WTC11 (cell line): Measurements from ENCODE around the gene DAG1. TPM values are rescaled to one million over a fixed set of nuclear protein-coding genes. Genes with fewer than 3 reads are reported as not detected.

Source experiments
- ATAC-seq: fragments of 200-7000 bp; cut with Tn5 transposase; 2 replicates; pipeline ENCODE4 v1.10.0; 2021; ENCODE audit warnings: mild to moderate bottlenecking, moderate library complexity
- Bru-seq: library from RNA; stranded (reverse); fragments of 400-500 nt; gene quantifications from one replicate; lab custom pipeline; 2021; lab: Mats Ljungman, UMichigan
- CTCF ChIA-PET: fragments of 300-600 bp; sonication (Branson Sonifier 250); formaldehyde crosslinking; loops from one replicate; lab custom pipeline; 2021; ENCODE audit warnings: antibody characterized with exemption; lab: Charles Lee
- POLR2A ChIA-PET: fragments of 350-600 bp; sonication (Branson Sonifier 250); formaldehyde crosslinking; loops from one replicate; lab custom pipeline; 2021; ENCODE audit warnings: antibody characterized with exemption; lab: Charles Lee
- DNase-seq: peaks from one replicate; pipeline ENCODE4 v3.0.0; 2021; ENCODE audit warnings: low spot score
- H3K27ac Mint-ChIP-seq: 2 replicates; pipeline ENCODE4 v1.8.0; 2021; ENCODE audit warnings: mixed read lengths
- H3K27me3 Mint-ChIP-seq: 2 replicates; pipeline ENCODE4 v1.8.0; 2021; ENCODE audit warnings: low read depth, mild to moderate bottlenecking, moderate library complexity, mixed read lengths
- H3K36me3 Mint-ChIP-seq: 2 replicates; pipeline ENCODE4 v1.8.0; 2021; ENCODE audit warnings: mixed read lengths
- H3K4me1 Mint-ChIP-seq: 2 replicates; pipeline ENCODE4 v1.8.0; 2022; ENCODE audit warnings: mixed read lengths
- H3K4me3 Mint-ChIP-seq: 2 replicates; pipeline ENCODE4 v1.8.0; 2021; ENCODE audit warnings: mild to moderate bottlenecking, moderate library complexity, mixed read lengths
- H3K9me3 Mint-ChIP-seq: 2 replicates; pipeline ENCODE4 v1.8.0; 2021; ENCODE audit warnings: mixed read lengths
- ATF1 ChIP-seq: sonication (generic); formaldehyde crosslinking; IDR thresholded peaks from 2 replicates; pipeline ENCODE4 v1.8.1; 2023; ENCODE audit warnings: mild to moderate bottlenecking, moderate library complexity, missing genetic modification reagents
- E2F5 ChIP-seq: sonication (generic); formaldehyde crosslinking; IDR thresholded peaks from 2 replicates; pipeline ENCODE4 v1.8.1; 2022; ENCODE audit warnings: mild to moderate bottlenecking, moderate library complexity, missing genetic modification reagents
- ELF4 ChIP-seq: sonication (generic); formaldehyde crosslinking; IDR thresholded peaks from 2 replicates; pipeline ENCODE4 v1.8.1; 2022; ENCODE audit warnings: low read depth, mild to moderate bottlenecking, moderate library complexity, missing genetic modification reagents
- ESRRA ChIP-seq: sonication (generic); formaldehyde crosslinking; IDR thresholded peaks from 2 replicates; pipeline ENCODE4 v1.8.1; 2022; ENCODE audit warnings: mild to moderate bottlenecking, missing genetic modification reagents, borderline replicate concordance
- FOXJ3 ChIP-seq: sonication (generic); formaldehyde crosslinking; IDR thresholded peaks from 2 replicates; pipeline ENCODE4 v1.9.0; 2021; ENCODE audit warnings: missing genetic modification reagents, mild to moderate bottlenecking, borderline replicate concordance
- FOXP1 ChIP-seq: sonication (generic); formaldehyde crosslinking; IDR thresholded peaks from 2 replicates; pipeline ENCODE4 v1.8.0; 2022; ENCODE audit warnings: missing genetic modification reagents, mild to moderate bottlenecking, moderate library complexity, borderline replicate concordance
- FOXP4 ChIP-seq: sonication (generic); formaldehyde crosslinking; IDR thresholded peaks from 2 replicates; pipeline ENCODE4 v1.8.0; 2022; ENCODE audit warnings: mild to moderate bottlenecking, missing genetic modification reagents
- IRF2 ChIP-seq: sonication (generic); formaldehyde crosslinking; IDR thresholded peaks from 2 replicates; pipeline ENCODE4 v1.8.0; 2022; ENCODE audit warnings: low read depth, missing genetic modification reagents, borderline replicate concordance
- MYBL2 ChIP-seq: sonication (generic); formaldehyde crosslinking; IDR thresholded peaks from 2 replicates; pipeline ENCODE4 v1.8.1; 2023; ENCODE audit warnings: mild to moderate bottlenecking, moderate library complexity, missing genetic modification reagents
- NFATC4 ChIP-seq: fragments of 250-450 bp; sonication (Bioruptor Pico); IDR thresholded peaks from 2 replicates; pipeline ENCODE4 v1.9.0; 2021; ENCODE audit warnings: mild to moderate bottlenecking
- NFE2L1 ChIP-seq: sonication (generic); formaldehyde crosslinking; IDR thresholded peaks from 2 replicates; pipeline ENCODE4 v1.8.1; 2023; ENCODE audit warnings: missing genetic modification reagents
- NFYB ChIP-seq: sonication (generic); formaldehyde crosslinking; conservative IDR thresholded peaks from 2 replicates; pipeline ENCODE4 v1.8.0; 2022; ENCODE audit warnings: low read depth, missing genetic modification reagents
- RELA ChIP-seq: sonication (generic); formaldehyde crosslinking; IDR thresholded peaks from 2 replicates; pipeline ENCODE4 v1.8.1; 2022; ENCODE audit warnings: missing genetic modification reagents, mild to moderate bottlenecking, borderline replicate concordance
- TP53 ChIP-seq: sonication (generic); formaldehyde crosslinking; IDR thresholded peaks from 2 replicates; pipeline ENCODE4 v1.8.1; 2023; ENCODE audit warnings: mild to moderate bottlenecking, missing genetic modification reagents
- ZBTB21 ChIP-seq: sonication (generic); formaldehyde crosslinking; IDR thresholded peaks from 2 replicates; pipeline ENCODE4 v1.8.1; 2023; ENCODE audit warnings: mild to moderate bottlenecking, missing genetic modification reagents, borderline replicate concordance
- ZNF138 ChIP-seq: sonication (generic); formaldehyde crosslinking; conservative IDR thresholded peaks from 2 replicates; pipeline ENCODE4 v1.8.1; 2022; ENCODE audit warnings: mild to moderate bottlenecking, moderate library complexity, missing genetic modification reagents
- ZNF232 ChIP-seq: sonication (generic); formaldehyde crosslinking; IDR thresholded peaks from 2 replicates; pipeline ENCODE4 v1.8.0; 2022; ENCODE audit warnings: mild to moderate bottlenecking, missing genetic modification reagents
- ZNF263 ChIP-seq: sonication (generic); formaldehyde crosslinking; IDR thresholded peaks from 2 replicates; pipeline ENCODE4 v1.8.1; 2022; ENCODE audit warnings: low read depth, mild to moderate bottlenecking, moderate library complexity, missing genetic modification reagents
- ZNF317 ChIP-seq: sonication (generic); formaldehyde crosslinking; IDR thresholded peaks from 2 replicates; pipeline ENCODE4 v1.8.1; 2023; ENCODE audit warnings: low read depth, mild to moderate bottlenecking, moderate library complexity, missing genetic modification reagents, borderline replicate concordance
- ZSCAN18 ChIP-seq: fragments of 250-450 bp; sonication (Bioruptor Pico); IDR thresholded peaks from 2 replicates; pipeline ENCODE4 v2.1.2; 2022; ENCODE audit warnings: mild to moderate bottlenecking, moderate library complexity
- long read RNA-seq, 3 experiments: library from RNA in 1 of 3; library from capped mRNA in 1 of 3; library from polyadenylated mRNA in 1 of 3; unstranded in 2 of 3; stranded (forward) in 1 of 3; transcript quantifications; one replicate each; pipeline ENCODE4 v2.0.0, GENCODE V29; 2021
- total RNA-seq: library from RNA; stranded (reverse); gene quantifications from 3 replicates; pipeline ENCODE4 v1.2.3, GENCODE V29; 2021
- TF ChIP-seq, protein P1 (sequence below): sonication (generic); formaldehyde crosslinking; IDR thresholded peaks from 2 replicates; pipeline ENCODE4 v1.8.0; 2022; ENCODE audit warnings: mild to moderate bottlenecking, missing genetic modification reagents
- TF ChIP-seq, protein P2 (sequence below): sonication (generic); formaldehyde crosslinking; IDR thresholded peaks from 2 replicates; pipeline ENCODE4 v1.8.0; 2022; ENCODE audit warnings: missing genetic modification reagents
- TF ChIP-seq, protein P3 (sequence below): fragments of 250-450 bp; sonication (Bioruptor Pico); conservative IDR thresholded peaks from 2 replicates; pipeline ENCODE4 v1.9.0; 2021; ENCODE audit warnings: mild to moderate bottlenecking

DAG1 gene
- 113 to 119 TPM (median 115 TPM) in 3 replicates for total RNA-seq
- percentile 76 among the genes with signal in this experiment for Bru-seq, nascent RNA
- long read RNA-seq, experiment 1, full-length matches to known transcripts, result 297 of 444 reads
- long read RNA-seq, experiment 1, partial matches to known transcripts, result 111 of 444 reads
- long read RNA-seq, experiment 1, other reads (novel, unspliced or antisense), result 36 of 444 reads
- long read RNA-seq, experiment 2, full-length matches to known transcripts, result 47 of 121 reads
- long read RNA-seq, experiment 2, partial matches to known transcripts, result 1 of 121 reads
- long read RNA-seq, experiment 2, other reads (novel, unspliced or antisense), result 73 of 121 reads
- long read RNA-seq, experiment 3, partial matches to known transcripts, result 0 of 6 reads
- long read RNA-seq, experiment 3, other reads (novel, unspliced or antisense), result 6 of 6 reads

- H3K27me3 Mint-ChIP-seq, result no peaks in the 10 kb centered on the region
- ATAC-seq (peak; percentile 89), DNase-seq (peak; percentile 99)
- ChIA-PET CTCF (interaction anchor here (0.8 to 5.4 kb wide), 9 partner anchors 10 to 460 kb away, joined by 3 to 60 read pairs (median 11); partner anchors contain the start of genes KLHDC8B, MON1A and USP4), POLR2A (interaction anchor here (0.5 to 5.0 kb wide), 13 partner anchors 11 to 654 kb away, joined by 3 to 125 read pairs (median 7); partner anchors contain the start of genes QRICH1, USP4 and WDR6)
- no peaks in the 10 kb centered on the region for H3K9me3 Mint-ChIP-seq
- H3K36me3 Mint-ChIP-seq, result peaks cover 6% of the 10 kb centered on the region; the same call in 1 of the 2 replicates
- peaks cover 27% of the 10 kb centered on the region for H3K4me1 Mint-ChIP-seq
- peak within 1 kb of the TSS; percentile 100 for H3K27ac Mint-ChIP-seq
- peak within 1 kb of the TSS; percentile 95 for H3K4me3 Mint-ChIP-seq
- TF ChIP-seq FOXJ3 (CRISPR knock-in tag) (no peak), NFATC4 (CRISPR knock-in tag) (no peak), ELF4 (CRISPR knock-in tag) (0 out of 2 replicates have a peak, but pooled peaks have one; percentile 57), ZNF232 (0 out of 2 replicates have a peak, but pooled peaks have one; percentile 16), MYBL2 (CRISPR knock-in tag) (0 out of 2 replicates have a peak, but pooled peaks have one; percentile 3), ZNF317 (CRISPR knock-in tag) (peak; percentile 43; the same call in 1 of the 2 replicates), NFYB (peak; percentile 67), ESRRA (CRISPR knock-in tag) (0 out of 2 replicates have a peak, but pooled peaks have one; percentile 51), ZNF263 (peak; percentile 68; the same call in 1 of the 2 replicates), ZNF138 (CRISPR knock-in tag) (peak; percentile 91), ZBTB21 (0 out of 2 replicates have a peak, but pooled peaks have one; percentile 58), RELA (CRISPR knock-in tag) (peak; percentile 46; the same call in 1 of the 2 replicates), E2F5 (CRISPR knock-in tag) (peak; percentile 91), FOXP4 (CRISPR knock-in tag) (peak; percentile 59; the same call in 1 of the 2 replicates), IRF2 (CRISPR knock-in tag) (no peak), TP53 (CRISPR knock-in tag) (0 out of 2 replicates have a peak, but pooled peaks have one; percentile 39), ZSCAN18 (no peak), ATF1 (CRISPR knock-in tag) (peak; percentile 93), FOXP1 (CRISPR knock-in tag) (peak; percentile 65; the same call in 1 of the 2 replicates), NFE2L1 (0 out of 2 replicates have a peak, but pooled peaks have one; percentile 8)
- TF ChIP-seq, protein P1, sequence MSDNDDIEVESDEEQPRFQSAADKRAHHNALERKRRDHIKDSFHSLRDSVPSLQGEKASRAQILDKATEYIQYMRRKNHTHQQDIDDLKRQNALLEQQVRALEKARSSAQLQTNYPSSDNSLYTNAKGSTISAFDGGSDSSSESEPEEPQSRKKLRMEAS (CRISPR knock-in tag), result no peak; the same call in 1 of the 2 replicates
- TF ChIP-seq, protein P2, sequence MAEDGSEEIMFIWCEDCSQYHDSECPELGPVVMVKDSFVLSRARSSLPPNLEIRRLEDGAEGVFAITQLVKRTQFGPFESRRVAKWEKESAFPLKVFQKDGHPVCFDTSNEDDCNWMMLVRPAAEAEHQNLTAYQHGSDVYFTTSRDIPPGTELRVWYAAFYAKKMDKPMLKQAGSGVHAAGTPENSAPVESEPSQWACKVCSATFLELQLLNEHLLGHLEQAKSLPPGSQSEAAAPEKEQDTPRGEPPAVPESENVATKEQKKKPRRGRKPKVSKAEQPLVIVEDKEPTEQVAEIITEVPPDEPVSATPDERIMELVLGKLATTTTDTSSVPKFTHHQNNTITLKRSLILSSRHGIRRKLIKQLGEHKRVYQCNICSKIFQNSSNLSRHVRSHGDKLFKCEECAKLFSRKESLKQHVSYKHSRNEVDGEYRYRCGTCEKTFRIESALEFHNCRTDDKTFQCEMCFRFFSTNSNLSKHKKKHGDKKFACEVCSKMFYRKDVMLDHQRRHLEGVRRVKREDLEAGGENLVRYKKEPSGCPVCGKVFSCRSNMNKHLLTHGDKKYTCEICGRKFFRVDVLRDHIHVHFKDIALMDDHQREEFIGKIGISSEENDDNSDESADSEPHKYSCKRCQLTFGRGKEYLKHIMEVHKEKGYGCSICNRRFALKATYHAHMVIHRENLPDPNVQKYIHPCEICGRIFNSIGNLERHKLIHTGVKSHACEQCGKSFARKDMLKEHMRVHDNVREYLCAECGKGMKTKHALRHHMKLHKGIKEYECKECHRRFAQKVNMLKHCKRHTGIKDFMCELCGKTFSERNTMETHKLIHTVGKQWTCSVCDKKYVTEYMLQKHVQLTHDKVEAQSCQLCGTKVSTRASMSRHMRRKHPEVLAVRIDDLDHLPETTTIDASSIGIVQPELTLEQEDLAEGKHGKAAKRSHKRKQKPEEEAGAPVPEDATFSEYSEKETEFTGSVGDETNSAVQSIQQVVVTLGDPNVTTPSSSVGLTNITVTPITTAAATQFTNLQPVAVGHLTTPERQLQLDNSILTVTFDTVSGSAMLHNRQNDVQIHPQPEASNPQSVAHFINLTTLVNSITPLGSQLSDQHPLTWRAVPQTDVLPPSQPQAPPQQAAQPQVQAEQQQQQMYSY (CRISPR knock-in tag), result no peak
- TF ChIP-seq, protein P3, sequence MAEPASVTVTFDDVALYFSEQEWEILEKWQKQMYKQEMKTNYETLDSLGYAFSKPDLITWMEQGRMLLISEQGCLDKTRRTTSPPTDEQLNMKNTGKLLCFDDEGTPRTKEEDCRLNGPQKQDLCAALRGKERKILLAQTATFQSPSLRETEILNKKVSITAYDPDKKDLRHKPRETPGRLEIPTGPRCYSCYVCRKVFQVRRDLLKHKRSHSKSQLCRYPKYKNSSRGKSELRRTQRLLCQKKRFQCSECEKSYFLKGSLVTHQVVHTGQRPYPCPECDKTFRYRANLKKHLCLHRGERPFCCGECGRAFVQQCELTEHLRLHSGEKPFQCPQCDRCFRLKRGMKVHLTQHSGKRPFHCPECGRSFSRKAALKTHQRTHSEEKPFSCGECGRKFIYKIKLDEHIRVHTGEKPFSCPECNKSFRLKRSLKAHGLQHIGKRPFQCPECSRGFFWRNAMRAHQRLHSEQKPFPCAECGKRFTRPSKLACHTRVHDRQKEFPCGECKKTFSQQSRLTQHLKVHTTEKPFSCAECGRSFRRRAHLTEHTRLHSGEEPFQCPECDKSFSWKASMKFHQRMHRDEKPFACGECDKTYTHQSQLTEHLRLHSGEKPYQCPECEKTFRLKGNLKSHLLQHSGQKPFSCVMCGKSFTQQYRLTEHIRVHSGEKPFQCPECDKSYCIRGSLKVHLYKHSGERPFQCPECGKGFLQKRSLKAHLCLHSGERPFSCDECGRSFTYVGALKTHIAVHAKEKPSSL (CRISPR knock-in tag), result no peak
Observed at GRCh38 chr3:49469936-49470713, at the start of gene DAG1. DAG1 (plus strand) TSS chr3:49470267; CDS start chr3:49510535, 40,268 bp downstream.
